ENCODE results near the gene CDK16. TPM values are rescaled to one million over a fixed set of nuclear protein-coding genes. Genes with fewer than 3 reads are reported as not detected.
A peak's percentile ranks its signal among the peaks of the same experiment; 100 is the strongest.

The CDK16 gene
- total RNA-seq, 2 donors from 2014 or later: 95.0 to 147 TPM

DNA sequence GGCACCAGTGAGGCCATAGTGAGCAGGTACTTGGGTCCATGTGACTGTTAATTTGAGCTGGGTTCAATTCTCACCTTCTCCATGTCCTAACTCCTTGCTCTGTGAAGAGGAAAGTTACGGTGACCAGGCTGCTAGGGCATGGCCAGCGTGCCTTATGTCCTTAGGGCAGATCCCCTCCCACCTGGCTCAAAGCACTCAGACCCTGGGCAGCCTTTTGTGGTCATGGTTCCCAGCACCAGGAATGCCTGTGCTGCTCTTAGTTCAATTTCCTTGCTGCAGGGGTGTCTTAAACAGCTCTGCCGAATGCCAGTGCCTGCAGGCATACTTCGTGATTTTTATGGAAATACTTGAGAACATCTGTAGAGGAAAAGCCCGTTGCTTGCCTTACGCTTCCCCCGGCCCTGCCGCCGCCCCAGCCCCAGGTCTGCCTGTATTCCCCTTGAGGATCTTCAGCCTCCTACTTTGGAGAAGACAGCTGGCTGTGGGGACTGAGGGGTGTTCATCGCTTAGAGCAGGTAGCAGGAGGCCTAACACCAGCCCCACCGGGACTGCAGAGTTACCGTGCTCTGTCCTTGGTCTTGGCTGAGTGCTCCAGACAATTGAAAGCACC, 3.1 kb upstream of the CDK16 start:
- H3K4me1 ChIP-seq: no peaks in the 10 kb centered on the region
- no peaks in the 10 kb centered on the region for H3K9me3 ChIP-seq
- H3K36me3 ChIP-seq: peaks cover 28% of the 10 kb centered on the region
- H3K27ac ChIP-seq: no peak overlapping the region
- DNase-seq: no peak
- TF ChIP-seq, protein P1, sequence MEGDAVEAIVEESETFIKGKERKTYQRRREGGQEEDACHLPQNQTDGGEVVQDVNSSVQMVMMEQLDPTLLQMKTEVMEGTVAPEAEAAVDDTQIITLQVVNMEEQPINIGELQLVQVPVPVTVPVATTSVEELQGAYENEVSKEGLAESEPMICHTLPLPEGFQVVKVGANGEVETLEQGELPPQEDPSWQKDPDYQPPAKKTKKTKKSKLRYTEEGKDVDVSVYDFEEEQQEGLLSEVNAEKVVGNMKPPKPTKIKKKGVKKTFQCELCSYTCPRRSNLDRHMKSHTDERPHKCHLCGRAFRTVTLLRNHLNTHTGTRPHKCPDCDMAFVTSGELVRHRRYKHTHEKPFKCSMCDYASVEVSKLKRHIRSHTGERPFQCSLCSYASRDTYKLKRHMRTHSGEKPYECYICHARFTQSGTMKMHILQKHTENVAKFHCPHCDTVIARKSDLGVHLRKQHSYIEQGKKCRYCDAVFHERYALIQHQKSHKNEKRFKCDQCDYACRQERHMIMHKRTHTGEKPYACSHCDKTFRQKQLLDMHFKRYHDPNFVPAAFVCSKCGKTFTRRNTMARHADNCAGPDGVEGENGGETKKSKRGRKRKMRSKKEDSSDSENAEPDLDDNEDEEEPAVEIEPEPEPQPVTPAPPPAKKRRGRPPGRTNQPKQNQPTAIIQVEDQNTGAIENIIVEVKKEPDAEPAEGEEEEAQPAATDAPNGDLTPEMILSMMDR (IDR thresholded peaks at IDR 0.05): no peak
- H3K27me3 ChIP-seq: no peaks in the 10 kb centered on the region
- intact Hi-C loops (cut with DNase I): no loop called here
- no peak overlapping the region for H3K4me3 ChIP-seq
- H3K9ac ChIP-seq (ENCODE audit: low read depth in 2 of 2, low read length in 2 of 2): no peak overlapping the region

DNA sequence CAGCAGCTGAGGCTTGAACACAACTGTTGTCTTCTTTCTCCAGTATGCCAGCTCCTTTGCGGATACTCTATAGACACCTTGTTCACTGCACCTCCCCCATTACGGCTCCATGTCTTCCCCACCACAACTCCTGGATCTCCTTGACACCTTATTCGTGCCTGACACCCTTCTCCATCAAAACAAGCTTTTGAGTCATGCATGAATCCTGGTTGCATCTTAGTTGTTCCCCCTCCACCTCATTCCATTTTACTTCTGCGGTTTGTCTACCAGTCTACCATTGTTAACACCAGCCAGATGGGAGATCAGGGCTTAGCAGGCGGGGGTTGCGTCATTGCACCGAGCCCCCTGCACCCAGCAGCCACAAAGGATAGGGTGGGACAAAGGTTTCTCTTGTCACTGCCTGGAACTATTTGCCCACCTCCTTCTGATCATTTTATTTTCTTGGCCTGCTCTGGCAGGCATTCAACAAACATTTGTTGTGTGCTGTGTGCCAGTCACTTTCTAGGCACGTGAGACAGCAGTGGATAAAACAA, 2.0 kb upstream of the CDK16 start:
- H3K4me3 ChIP-seq: no peak overlapping the region
- no peaks in the 10 kb centered on the region for H3K4me1 ChIP-seq
- H3K9me3 ChIP-seq: no peaks in the 10 kb centered on the region
- peak overlapping the region in 1 of 2 donors; percentile 76 for H3K9ac ChIP-seq (ENCODE audit: low read depth in 2 of 2, low read length in 2 of 2)
- H3K27me3 ChIP-seq: no peaks in the 10 kb centered on the region
- H3K36me3 ChIP-seq: peaks cover 21% of the 10 kb centered on the region
- TF ChIP-seq, protein P1 (IDR thresholded peaks at IDR 0.05): no peak
- peak overlapping the region; percentile 71 for H3K27ac ChIP-seq
- DNase-seq: no peak
- intact Hi-C loops (cut with DNase I): no loop called here

DNA sequence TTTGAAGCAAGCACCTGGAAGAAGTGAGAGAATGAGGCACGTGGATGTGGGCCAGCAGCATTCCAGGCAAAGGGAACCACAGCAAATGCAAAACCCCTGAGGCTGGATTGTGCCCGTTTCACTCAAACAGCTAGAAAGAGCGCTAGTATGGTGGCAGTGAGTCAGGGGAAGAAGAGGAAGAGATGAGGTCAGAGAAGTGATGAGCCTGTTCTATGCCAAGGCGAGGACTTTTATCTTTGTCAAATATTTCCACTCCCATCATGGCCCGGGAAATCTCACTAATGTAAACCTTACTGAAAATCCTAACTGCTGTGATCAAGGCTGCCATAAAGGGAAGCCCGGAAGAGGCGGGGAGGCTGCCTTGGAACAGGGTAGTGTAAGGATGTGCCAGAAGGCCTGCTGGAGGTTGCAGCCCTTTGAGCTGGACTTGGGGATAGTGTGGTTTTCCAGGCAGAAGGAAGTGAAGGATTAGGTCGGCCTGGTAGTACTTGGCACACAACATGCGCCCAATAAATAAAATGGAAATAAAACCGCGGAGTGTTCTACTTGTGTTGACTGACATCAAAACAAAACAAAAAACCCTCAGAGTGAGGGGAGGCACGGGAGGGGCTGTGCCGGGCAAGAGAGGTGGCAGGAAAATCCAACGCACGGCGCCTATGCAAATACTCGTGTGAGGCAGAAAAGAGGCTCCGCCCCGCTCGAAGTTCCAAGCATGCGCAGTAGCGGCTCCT, 1.2 kb upstream of the CDK16 start:
- Histone ChIP-seq H3K9ac (ENCODE audit: low read depth in 2 of 2, low read length in 2 of 2) (peak overlapping the region; percentile 57 to 76), H3K27me3 (no peaks in the 10 kb centered on the region), H3K36me3 (peaks cover 21% of the 10 kb centered on the region), H3K4me1 (no peaks in the 10 kb centered on the region), H3K27ac (peak overlapping the region; percentile 71), H3K9me3 (no peaks in the 10 kb centered on the region), H3K4me3 (peak overlapping the region; percentile 93)
- intact Hi-C loops (cut with DNase I): no loop called here
- DNase-seq: peak; percentile 60
- TF ChIP-seq, protein P1 (IDR thresholded peaks at IDR 0.05): no peak

DNA sequence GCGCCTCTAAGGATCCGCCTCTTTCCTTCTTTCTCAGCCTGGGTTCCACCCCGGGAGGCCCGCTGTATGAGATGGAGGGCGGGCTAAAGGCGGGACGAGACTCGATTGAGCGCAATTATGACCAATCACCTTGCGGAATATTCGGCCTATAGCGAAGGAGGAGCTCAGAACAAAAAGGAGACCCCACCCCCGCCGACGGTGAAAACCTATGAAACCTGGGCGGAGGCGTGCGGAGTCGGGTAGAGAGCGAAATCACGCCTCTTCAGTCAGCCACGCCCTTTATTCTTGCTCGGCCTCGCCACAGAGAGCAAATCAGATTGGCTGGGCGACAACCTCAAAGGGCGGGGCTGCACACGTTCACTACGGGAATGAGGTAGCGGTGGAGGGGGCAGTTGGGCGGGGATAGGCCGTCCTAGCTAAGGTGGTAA, 615 bp upstream of the CDK16 start:
- Histone ChIP-seq H3K9me3 (no peaks in the 10 kb centered on the region), H3K27me3 (no peaks in the 10 kb centered on the region), H3K4me3 (peak overlapping the region; percentile 93), H3K36me3 (peaks cover 17% of the 10 kb centered on the region), H3K27ac (peak overlapping the region; percentile 89), H3K9ac (ENCODE audit: low read depth in 2 of 2, low read length in 2 of 2) (peak overlapping the region; percentile 76 to 97), H3K4me1 (no peaks in the 10 kb centered on the region)
- TF ChIP-seq, protein P1 (IDR thresholded peaks at IDR 0.05): no peak
- peak; percentile 99 for DNase-seq
- intact Hi-C loops (cut with DNase I): no loop called here

DNA sequence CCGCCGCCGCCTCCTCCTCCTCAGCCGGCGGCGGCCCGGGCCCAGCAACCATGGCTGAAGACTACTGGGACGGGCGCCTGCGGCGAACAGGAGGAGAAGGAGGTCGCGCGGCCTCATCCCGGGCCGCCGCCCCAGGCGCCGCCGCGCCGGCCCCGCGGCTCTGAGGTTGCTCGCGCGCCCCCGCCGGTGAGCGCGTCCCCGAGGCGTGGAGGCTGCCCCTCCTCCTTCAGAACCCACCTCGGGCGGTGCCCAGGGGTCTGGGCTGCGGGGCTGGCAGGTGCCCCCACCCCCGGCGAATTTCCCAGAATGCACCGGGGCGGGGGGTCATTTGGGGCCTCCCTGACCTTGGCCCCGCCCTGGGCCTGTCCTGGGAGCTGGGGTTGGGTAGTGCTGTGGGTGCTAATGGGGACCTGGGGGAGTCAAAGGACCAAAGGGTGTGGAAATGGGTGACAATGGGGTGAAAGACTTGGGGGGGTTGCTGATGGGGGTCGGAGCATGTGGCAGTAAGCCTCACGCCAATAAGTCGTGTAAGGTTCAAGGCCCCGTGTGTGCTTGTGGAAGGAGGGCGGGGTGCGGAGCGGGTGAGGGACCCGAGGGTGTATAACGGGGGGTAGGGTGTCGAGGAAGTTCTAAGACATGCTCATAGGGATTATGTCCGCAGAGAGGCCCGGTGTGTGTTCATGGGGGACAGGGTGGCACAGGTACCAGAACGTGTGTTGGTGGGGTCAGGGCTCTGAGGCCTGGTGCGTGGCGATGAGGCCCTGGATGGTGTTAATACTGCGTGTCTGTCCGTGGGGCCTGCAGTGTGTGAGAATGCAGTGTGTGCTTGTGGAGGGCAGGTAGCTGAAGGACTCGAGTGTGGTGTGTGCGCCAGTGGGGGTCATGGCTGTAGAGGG, 687 bp downstream of the CDK16 start:
- Histone ChIP-seq H3K9ac (ENCODE audit: low read depth in 2 of 2, low read length in 2 of 2) (peak overlapping the region; percentile 76 to 97), H3K36me3 (peaks cover 8% of the 10 kb centered on the region), H3K27ac (peak overlapping the region; percentile 89), H3K9me3 (no peaks in the 10 kb centered on the region), H3K4me1 (no peaks in the 10 kb centered on the region), H3K27me3 (no peaks in the 10 kb centered on the region), H3K4me3 (peak overlapping the region; percentile 93)
- peak; percentile 69 for DNase-seq
- TF ChIP-seq, protein P1 (IDR thresholded peaks at IDR 0.05): no peak
- intact Hi-C loops (cut with DNase I): no loop called here
